ENCODE data around the gene C1orf159. TPM values are rescaled to one million over a fixed set of nuclear protein-coding genes. Genes with fewer than 3 reads are reported as not detected.

C1orf159 gene
- polyA plus RNA-seq, 2 of the 4 experiments (the other 2 are of a cell fraction): 4.0 to 10.2 TPM

DNA sequence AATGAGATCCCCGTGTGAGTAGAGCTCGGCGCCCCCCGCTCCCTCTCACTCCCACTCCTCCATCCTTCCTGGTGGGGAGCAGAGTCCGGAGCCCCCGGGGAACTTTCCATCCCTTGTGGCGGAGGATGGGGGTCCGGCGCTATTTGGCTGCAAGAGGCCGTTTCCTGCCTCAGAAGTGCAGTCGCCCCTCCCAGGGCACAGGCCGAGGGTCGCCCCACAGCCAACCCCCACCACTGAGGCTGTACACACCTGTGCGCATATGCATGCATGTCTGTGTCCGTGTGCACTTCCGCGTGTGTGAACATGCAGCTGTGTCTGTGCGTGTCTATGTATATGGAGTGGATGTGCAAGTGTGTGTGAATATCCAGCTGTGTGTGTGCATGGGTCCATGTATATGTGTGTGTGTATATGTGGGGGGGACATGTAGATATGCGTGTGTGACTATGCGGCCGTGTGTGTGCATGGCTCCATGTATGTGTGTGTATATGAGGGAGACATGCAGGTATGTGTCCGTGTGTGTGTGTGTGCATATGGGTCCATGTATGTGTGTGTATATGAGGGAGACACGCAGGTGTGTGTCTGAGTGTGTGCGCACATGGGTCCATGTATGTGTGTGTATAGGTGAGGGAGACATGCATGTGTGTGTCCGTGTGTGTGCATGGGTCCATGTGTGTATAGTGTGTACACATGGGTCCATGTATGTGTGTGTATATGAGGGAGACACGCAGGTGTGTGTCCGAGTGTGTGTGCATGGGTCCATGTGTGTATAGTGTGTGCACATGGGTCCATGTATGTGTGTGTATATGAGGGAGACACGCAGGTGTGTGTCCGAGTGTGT lies 63.7 kb downstream of the C1orf159 start:
- TF ChIP-seq, protein P1, sequence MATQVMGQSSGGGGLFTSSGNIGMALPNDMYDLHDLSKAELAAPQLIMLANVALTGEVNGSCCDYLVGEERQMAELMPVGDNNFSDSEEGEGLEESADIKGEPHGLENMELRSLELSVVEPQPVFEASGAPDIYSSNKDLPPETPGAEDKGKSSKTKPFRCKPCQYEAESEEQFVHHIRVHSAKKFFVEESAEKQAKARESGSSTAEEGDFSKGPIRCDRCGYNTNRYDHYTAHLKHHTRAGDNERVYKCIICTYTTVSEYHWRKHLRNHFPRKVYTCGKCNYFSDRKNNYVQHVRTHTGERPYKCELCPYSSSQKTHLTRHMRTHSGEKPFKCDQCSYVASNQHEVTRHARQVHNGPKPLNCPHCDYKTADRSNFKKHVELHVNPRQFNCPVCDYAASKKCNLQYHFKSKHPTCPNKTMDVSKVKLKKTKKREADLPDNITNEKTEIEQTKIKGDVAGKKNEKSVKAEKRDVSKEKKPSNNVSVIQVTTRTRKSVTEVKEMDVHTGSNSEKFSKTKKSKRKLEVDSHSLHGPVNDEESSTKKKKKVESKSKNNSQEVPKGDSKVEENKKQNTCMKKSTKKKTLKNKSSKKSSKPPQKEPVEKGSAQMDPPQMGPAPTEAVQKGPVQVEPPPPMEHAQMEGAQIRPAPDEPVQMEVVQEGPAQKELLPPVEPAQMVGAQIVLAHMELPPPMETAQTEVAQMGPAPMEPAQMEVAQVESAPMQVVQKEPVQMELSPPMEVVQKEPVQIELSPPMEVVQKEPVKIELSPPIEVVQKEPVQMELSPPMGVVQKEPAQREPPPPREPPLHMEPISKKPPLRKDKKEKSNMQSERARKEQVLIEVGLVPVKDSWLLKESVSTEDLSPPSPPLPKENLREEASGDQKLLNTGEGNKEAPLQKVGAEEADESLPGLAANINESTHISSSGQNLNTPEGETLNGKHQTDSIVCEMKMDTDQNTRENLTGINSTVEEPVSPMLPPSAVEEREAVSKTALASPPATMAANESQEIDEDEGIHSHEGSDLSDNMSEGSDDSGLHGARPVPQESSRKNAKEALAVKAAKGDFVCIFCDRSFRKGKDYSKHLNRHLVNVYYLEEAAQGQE (IDR thresholded peaks at IDR 0.05): no peak
- TF ChIP-seq RNF2 (IDR thresholded peaks at IDR 0.05; ENCODE audit: borderline replicate concordance, low read depth): no peak
- TF ChIP-seq EHF (CRISPR knock-in tag; IDR thresholded peaks at IDR 0.05): no peak
- no peak for TF ChIP-seq TP53 (CRISPR knock-in tag; IDR thresholded peaks at IDR 0.05)
- TF ChIP-seq JUNB (IDR thresholded peaks at IDR 0.05): no peak
- TF ChIP-seq, protein P2, sequence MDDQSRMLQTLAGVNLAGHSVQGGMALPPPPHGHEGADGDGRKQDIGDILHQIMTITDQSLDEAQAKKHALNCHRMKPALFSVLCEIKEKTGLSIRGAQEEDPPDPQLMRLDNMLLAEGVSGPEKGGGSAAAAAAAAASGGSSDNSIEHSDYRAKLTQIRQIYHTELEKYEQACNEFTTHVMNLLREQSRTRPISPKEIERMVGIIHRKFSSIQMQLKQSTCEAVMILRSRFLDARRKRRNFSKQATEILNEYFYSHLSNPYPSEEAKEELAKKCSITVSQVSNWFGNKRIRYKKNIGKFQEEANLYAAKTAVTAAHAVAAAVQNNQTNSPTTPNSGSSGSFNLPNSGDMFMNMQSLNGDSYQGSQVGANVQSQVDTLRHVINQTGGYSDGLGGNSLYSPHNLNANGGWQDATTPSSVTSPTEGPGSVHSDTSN (IDR thresholded peaks at IDR 0.05): no peak
- no peak for TF ChIP-seq RARB (CRISPR knock-in tag; IDR thresholded peaks at IDR 0.05)
- no peak for TF ChIP-seq KDM5A (IDR thresholded peaks at IDR 0.05)
- no peak for TF ChIP-seq NPAS2 (CRISPR knock-in tag; IDR thresholded peaks at IDR 0.05; ENCODE audit: borderline replicate concordance)
- TF ChIP-seq FOXS1 (CRISPR knock-in tag; IDR thresholded peaks at IDR 0.05): no peak
- TF ChIP-seq ZFP36 (IDR thresholded peaks at IDR 0.05; ENCODE audit: borderline replicate concordance, partially characterized antibody): no peak
- no peak for TF ChIP-seq HDAC2 (IDR thresholded peaks at IDR 0.05)
- TF ChIP-seq EP300 (IDR thresholded peaks at IDR 0.05): no peak
- TF ChIP-seq ZSCAN20 (CRISPR knock-in tag; IDR thresholded peaks at IDR 0.05): no peak
- TF ChIP-seq, protein P3, sequence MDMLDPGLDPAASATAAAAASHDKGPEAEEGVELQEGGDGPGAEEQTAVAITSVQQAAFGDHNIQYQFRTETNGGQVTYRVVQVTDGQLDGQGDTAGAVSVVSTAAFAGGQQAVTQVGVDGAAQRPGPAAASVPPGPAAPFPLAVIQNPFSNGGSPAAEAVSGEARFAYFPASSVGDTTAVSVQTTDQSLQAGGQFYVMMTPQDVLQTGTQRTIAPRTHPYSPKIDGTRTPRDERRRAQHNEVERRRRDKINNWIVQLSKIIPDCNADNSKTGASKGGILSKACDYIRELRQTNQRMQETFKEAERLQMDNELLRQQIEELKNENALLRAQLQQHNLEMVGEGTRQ (IDR thresholded peaks at IDR 0.05): no peak
- TF ChIP-seq HOXB5 (CRISPR knock-in tag; IDR thresholded peaks at IDR 0.05): no peak
- ChIA-PET CTCF (no interaction called here), POLR2A (no interaction called here)
- no peak overlapping the region for H3K4me2 ChIP-seq
- no peak overlapping the region for H3K4me3 ChIP-seq
- FAIRE-seq (no peak), ATAC-seq (no peak), DNase-seq (ENCODE audit: low read depth in 1 of 2, low spot score in 1 of 2) (no peak)
- 92% methylated on average over 29 of the region's 29 CpGs for WGBS (ENCODE audit: missing lambda C conversion rate)
- no peak overlapping the region for H3K27ac ChIP-seq
- no peaks in the 10 kb centered on the region for H3K9me3 ChIP-seq
- no peaks in the 10 kb centered on the region for H3K4me1 ChIP-seq

DNA sequence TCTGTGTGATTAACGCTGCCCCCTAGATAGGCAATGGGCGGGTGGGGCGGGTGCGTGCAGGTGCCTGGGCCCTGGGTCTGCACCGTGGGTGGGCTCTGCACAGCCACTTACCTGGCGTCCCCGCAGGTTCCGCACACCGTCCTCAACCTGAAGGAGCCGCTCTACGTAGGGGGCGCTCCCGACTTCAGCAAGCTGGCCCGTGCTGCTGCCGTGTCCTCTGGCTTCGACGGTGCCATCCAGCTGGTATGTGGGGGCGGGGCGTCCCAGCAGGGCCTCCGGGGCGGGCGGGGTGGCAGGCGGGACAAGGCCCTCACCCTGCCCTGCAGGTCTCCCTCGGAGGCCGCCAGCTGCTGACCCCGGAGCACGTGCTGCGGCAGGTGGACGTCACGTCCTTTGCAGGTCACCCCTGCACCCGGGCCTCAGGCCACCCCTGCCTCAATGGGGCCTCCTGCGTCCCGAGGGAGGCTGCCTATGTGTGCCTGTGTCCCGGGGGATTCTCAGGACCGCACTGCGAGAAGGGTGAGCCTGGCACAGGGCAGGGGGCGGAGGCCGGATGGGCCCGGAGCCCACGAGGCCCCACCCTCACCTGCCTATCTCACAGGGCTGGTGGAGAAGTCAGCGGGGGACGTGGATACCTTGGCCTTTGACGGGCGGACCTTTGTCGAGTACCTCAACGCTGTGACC lies 64.6 kb downstream of the C1orf159 start:
- TF ChIP-seq KDM5A (IDR thresholded peaks at IDR 0.05) (no peak), NR3C1 (IDR thresholded peaks at IDR 0.05) (no peak), RAD21 (conservative IDR thresholded peaks at IDR 0.05 in 1 of 2, IDR thresholded peaks at IDR 0.05 in 1 of 2) (no peak), MAFK (IDR thresholded peaks at IDR 0.05; ENCODE audit: partially characterized antibody) (no peak), CEBPB (IDR thresholded peaks at IDR 0.05) (no peak)
- TF ChIP-seq, protein P4, sequence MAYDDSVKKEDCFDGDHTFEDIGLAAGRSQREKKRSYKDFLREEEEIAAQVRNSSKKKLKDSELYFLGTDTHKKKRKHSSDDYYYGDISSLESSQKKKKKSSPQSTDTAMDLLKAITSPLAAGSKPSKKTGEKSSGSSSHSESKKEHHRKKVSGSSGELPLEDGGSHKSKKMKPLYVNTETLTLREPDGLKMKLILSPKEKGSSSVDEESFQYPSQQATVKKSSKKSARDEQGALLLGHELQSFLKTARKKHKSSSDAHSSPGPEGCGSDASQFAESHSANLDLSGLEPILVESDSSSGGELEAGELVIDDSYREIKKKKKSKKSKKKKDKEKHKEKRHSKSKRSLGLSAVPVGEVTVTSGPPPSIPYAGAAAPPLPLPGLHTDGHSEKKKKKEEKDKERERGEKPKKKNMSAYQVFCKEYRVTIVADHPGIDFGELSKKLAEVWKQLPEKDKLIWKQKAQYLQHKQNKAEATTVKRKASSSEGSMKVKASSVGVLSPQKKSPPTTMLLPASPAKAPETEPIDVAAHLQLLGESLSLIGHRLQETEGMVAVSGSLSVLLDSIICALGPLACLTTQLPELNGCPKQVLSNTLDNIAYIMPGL (CRISPR knock-in tag; IDR thresholded peaks at IDR 0.05; ENCODE audit: borderline replicate concordance): no peak
- TF ChIP-seq, protein P3 (IDR thresholded peaks at IDR 0.05): no peak
- TF ChIP-seq, protein P5, sequence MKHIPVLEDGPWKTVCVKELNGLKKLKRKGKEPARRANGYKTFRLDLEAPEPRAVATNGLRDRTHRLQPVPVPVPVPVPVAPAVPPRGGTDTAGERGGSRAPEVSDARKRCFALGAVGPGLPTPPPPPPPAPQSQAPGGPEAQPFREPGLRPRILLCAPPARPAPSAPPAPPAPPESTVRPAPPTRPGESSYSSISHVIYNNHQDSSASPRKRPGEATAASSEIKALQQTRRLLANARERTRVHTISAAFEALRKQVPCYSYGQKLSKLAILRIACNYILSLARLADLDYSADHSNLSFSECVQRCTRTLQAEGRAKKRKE (CRISPR knock-in tag; IDR thresholded peaks at IDR 0.05; ENCODE audit: low read depth): no peak
- no peak for DNase-seq (ENCODE audit: low read depth in 1 of 2, low spot score in 1 of 2)
- CTCF ChIA-PET: no interaction called here
- POLR2A ChIA-PET: no interaction called here
- Histone ChIP-seq H3K4me2 (no peak overlapping the region), H3K4me3 (no peak overlapping the region), H3K9me3 (no peaks in the 10 kb centered on the region), H3K4me1 (no peaks in the 10 kb centered on the region), H3K27ac (no peak overlapping the region)
- WGBS (ENCODE audit: missing lambda C conversion rate): 98% methylated on average over 8 of the region's 46 CpGs
- FAIRE-seq: no peak
- no peak for ATAC-seq
